Activated CD4-positive, alpha-beta memory T cell treated with anti-CD3 and anti-CD28 coated beads for 36 hours (primary cell): ENCODE results near the gene PARP14. TPM values are rescaled to one million over a fixed set of nuclear protein-coding genes. Genes with fewer than 3 reads are reported as not detected.
"Not testable (repeated sequence)": the region's sequence is repeated elsewhere in the genome, so short reads cannot be mapped to it uniquely, and the experiment has no call there.

Source experiments
- CTCF ChIA-PET: fragments of 350-600 bp; sonication (Branson Sonifier 250); formaldehyde crosslinking; loops from one replicate; lab custom pipeline; 2021; ENCODE audit warnings: antibody characterized with exemption, inconsistent platforms; lab: Charles Lee
- POLR2A ChIA-PET: fragments of 350-600 bp; sonication (Branson Sonifier 250); formaldehyde crosslinking; loops from one replicate; lab custom pipeline; 2021; ENCODE audit warnings: antibody characterized with exemption; lab: Charles Lee
- DNase-seq: peaks from one replicate; pipeline ENCODE4 v3.0.0-alpha.2; 2020
- H3K27ac Mint-ChIP-seq: one replicate; pipeline ENCODE4 v1.8.0; 2021; ENCODE audit warnings: mixed read lengths
- H3K27me3 Mint-ChIP-seq: one replicate; pipeline ENCODE4 v1.8.0; 2021; ENCODE audit warnings: mixed read lengths
- H3K36me3 Mint-ChIP-seq: one replicate; pipeline ENCODE4 v1.8.0; 2021; ENCODE audit warnings: mixed read lengths
- H3K4me1 Mint-ChIP-seq: one replicate; pipeline ENCODE4 v1.8.0; 2021; ENCODE audit warnings: low read depth, mixed read lengths
- H3K4me3 Mint-ChIP-seq: one replicate; pipeline ENCODE4 v1.8.0; 2021; ENCODE audit warnings: mild to moderate bottlenecking, mixed read lengths
- H3K9me3 Mint-ChIP-seq: one replicate; pipeline ENCODE4 v1.8.0; 2021; ENCODE audit warnings: mixed read lengths
- intact Hi-C: fragments of 100-400 bp; cut with micrococcal nuclease; formaldehyde crosslinking; loops from one replicate; pipeline ENCODE4 v1.15.1; 2023
- total RNA-seq, 2 experiments: library from RNA; stranded (reverse); gene quantifications; one replicate each; pipeline ENCODE4 v1.2.3, GENCODE V29; 2021

Gene PARP14
- total RNA-seq, 2 experiments from 2014 or later: 50.8 to 51.6 TPM

- POLR2A ChIA-PET: interaction anchor here (0.8 to 2.6 kb wide), 9 partner anchors 103 to 1134 kb away, joined by 3 to 16 read pairs (median 5); partner anchors contain the start of genes DTX3L, FAM162A, KPNA1 and PARP9
- intact Hi-C loops: loop anchor here (1.0 to 5.0 kb wide), 6 partner anchors 10 to 382 kb away; partner anchors contain the start of genes DTX3L and PARP9
- peaks cover 13% of the 10 kb centered on the region for H3K36me3 Mint-ChIP-seq
- DNase-seq: peak; percentile 90
- CTCF ChIA-PET: interaction anchor here (0.6 to 6.7 kb wide), 42 partner anchors 9 to 578 kb away, joined by 3 to 230 read pairs (median 4); partner anchors contain the start of genes DTX3L, FAM162A, HSPBAP1 and KPNA1
- H3K27me3 Mint-ChIP-seq: no peaks in the 10 kb centered on the region
- H3K9me3 Mint-ChIP-seq: peaks cover 3% of the 10 kb centered on the region
- H3K4me3 Mint-ChIP-seq: peak overlapping the region; percentile 99
- peaks cover 51% of the 10 kb centered on the region for H3K4me1 Mint-ChIP-seq
- peak overlapping the region; percentile 96 for H3K27ac Mint-ChIP-seq
These were observed 1.4 kb upstream of the PARP14 start for GRCh38 chr3:122679085-122679881.

GRCh38 chr3:122679882-122680474 is 661 bp upstream of the PARP14 start:
- peaks cover 2% of the 10 kb centered on the region for H3K9me3 Mint-ChIP-seq
- intact Hi-C loops: loop anchor here (1.0 to 10.0 kb wide), 11 partner anchors 11 to 1135 kb away; partner anchors contain the start of genes DTX3L, FAM162A, GOLGB1 and PARP9
- DNase-seq: peak; percentile 32
- H3K27me3 Mint-ChIP-seq: no peaks in the 10 kb centered on the region
- peak overlapping the region; percentile 96 for H3K27ac Mint-ChIP-seq
- ChIA-PET POLR2A (interaction anchor here (0.8 to 2.6 kb wide), 9 partner anchors 103 to 1135 kb away, joined by 3 to 16 read pairs (median 5); partner anchors contain the start of genes DTX3L, FAM162A, KPNA1 and PARP9), CTCF (interaction anchor here (0.6 to 6.7 kb wide), 35 partner anchors 8 to 579 kb away, joined by 3 to 230 read pairs (median 5); partner anchors contain the start of genes DTX3L, FAM162A, HSPBAP1 and KPNA1)
- peaks cover 52% of the 10 kb centered on the region for H3K4me1 Mint-ChIP-seq
- H3K36me3 Mint-ChIP-seq: peaks cover 14% of the 10 kb centered on the region
- H3K4me3 Mint-ChIP-seq: peak overlapping the region; percentile 99

GRCh38 chr3:122681284-122681973 is 790 bp downstream of the PARP14 start:
- CTCF ChIA-PET: interaction anchor here (0.6 to 6.7 kb wide), 8 partner anchors 93 to 298 kb away, joined by 3 to 230 read pairs (median 16); partner anchors contain the start of genes DTX3L, FAM162A, MIX23 and PARP15
- Mint-ChIP-seq H3K27ac (peak overlapping the region; percentile 96), H3K9me3 (no peaks in the 10 kb centered on the region), H3K4me1 (peaks cover 52% of the 10 kb centered on the region), H3K4me3 (peak overlapping the region; percentile 99), H3K27me3 (no peaks in the 10 kb centered on the region), H3K36me3 (peaks cover 17% of the 10 kb centered on the region)
- no peak for DNase-seq
- intact Hi-C loops: loop anchor here (2.0 to 10.0 kb wide), 5 partner anchors 224 to 1137 kb away; partner anchors contain the start of genes FAM162A, GOLGB1 and POLQ
- POLR2A ChIA-PET: interaction anchor here (0.6 to 1.5 kb wide), 3 partner anchors 113 to 117 kb away, joined by 3 to 5 read pairs (median 5); partner anchors contain the start of genes DTX3L and PARP9

GRCh38 chr3:122681974-122682409 is 1.4 kb downstream of the PARP14 start:
- no peaks in the 10 kb centered on the region for H3K9me3 Mint-ChIP-seq
- intact Hi-C loops: loop anchor here (2.0 to 10.0 kb wide), 5 partner anchors 225 to 1137 kb away; partner anchors contain the start of genes FAM162A, GOLGB1 and POLQ
- H3K27me3 Mint-ChIP-seq: no peaks in the 10 kb centered on the region
- H3K27ac Mint-ChIP-seq: peak overlapping the region; percentile 96
- CTCF ChIA-PET: interaction anchor here (0.6 to 6.7 kb wide), 5 partner anchors 106 to 289 kb away, joined by 3 to 230 read pairs (median 4); partner anchors contain the start of genes DTX3L and PARP9
- H3K4me1 Mint-ChIP-seq: peaks cover 56% of the 10 kb centered on the region
- H3K36me3 Mint-ChIP-seq: peaks cover 17% of the 10 kb centered on the region
- H3K4me3 Mint-ChIP-seq: peak overlapping the region; percentile 99
- DNase-seq: no peak
- POLR2A ChIA-PET: interaction anchor here (1.5 kb wide), 1 partner anchor 118 kb away, joined by 5 read pairs; the partner anchor contains the start of genes DTX3L and PARP9

- H3K27me3 Mint-ChIP-seq, DNase-seq, H3K27ac Mint-ChIP-seq, H3K9me3 Mint-ChIP-seq: not testable (repeated sequence)
- H3K36me3 Mint-ChIP-seq: peaks cover 17% of the 10 kb centered on the region
- H3K4me3 Mint-ChIP-seq: peak overlapping the region; percentile 14
- intact Hi-C loops: loop anchor here (5.0 to 10.0 kb wide), 4 partner anchors 226 to 1138 kb away; partner anchors contain the start of genes GOLGB1 and POLQ
- peaks cover 59% of the 10 kb centered on the region for H3K4me1 Mint-ChIP-seq
- ChIA-PET POLR2A (interaction anchor here (1.5 kb wide), 1 partner anchor 118 kb away, joined by 5 read pairs; the partner anchor contains the start of genes DTX3L and PARP9), CTCF (interaction anchor here (1.3 kb wide), 1 partner anchor 13 kb away, joined by 4 read pairs; no protein-coding TSS in a partner anchor)
These were observed 2.3 kb downstream of the PARP14 start for GRCh38 chr3:122682778-122683411.

- POLR2A ChIA-PET: interaction anchor here (0.6 to 1.2 kb wide), 4 partner anchors 10 to 937 kb away, joined by 3 to 4 read pairs (median 3); partner anchors contain the start of gene KPNA1
- Mint-ChIP-seq H3K4me3 (no peak overlapping the region), H3K9me3 (no peaks in the 10 kb centered on the region), H3K4me1 (peaks cover 31% of the 10 kb centered on the region), H3K27me3 (no peaks in the 10 kb centered on the region), H3K36me3 (peaks cover 25% of the 10 kb centered on the region), H3K27ac (no peak overlapping the region)
- CTCF ChIA-PET: interaction anchor here (1.3 to 2.0 kb wide), 2 partner anchors 9 to 126 kb away, joined by 3 to 15 read pairs; no protein-coding TSS in a partner anchor
- intact Hi-C loops: loop anchor here (10.0 kb wide), 1 partner anchor 1142 kb away; the partner anchor contains the start of gene POLQ
- no peak for DNase-seq
These were observed 6.7 kb downstream of the PARP14 start for GRCh38 chr3:122687298-122687697.

GRCh38 chr3:122688996-122689395 is 8.4 kb downstream of the PARP14 start:
- no peak overlapping the region for H3K27ac Mint-ChIP-seq
- H3K27me3 Mint-ChIP-seq: no peaks in the 10 kb centered on the region
- ChIA-PET POLR2A (no interaction called here), CTCF (interaction anchor here (0.7 to 2.0 kb wide), 2 partner anchors 9 to 10 kb away, joined by 3 to 15 read pairs; no protein-coding TSS in a partner anchor)
- intact Hi-C loops: loop anchor here (10.0 kb wide), 1 partner anchor 1144 kb away; the partner anchor contains the start of gene POLQ
- no peak for DNase-seq
- peaks cover 32% of the 10 kb centered on the region for H3K36me3 Mint-ChIP-seq
- H3K4me1 Mint-ChIP-seq: peaks cover 17% of the 10 kb centered on the region
- H3K9me3 Mint-ChIP-seq: no peaks in the 10 kb centered on the region
- no peak overlapping the region for H3K4me3 Mint-ChIP-seq

GRCh38 chr3:122689587-122689986 is 8.9 kb downstream of the PARP14 start:
- H3K27me3 Mint-ChIP-seq: no peaks in the 10 kb centered on the region
- POLR2A ChIA-PET: no interaction called here
- H3K4me1 Mint-ChIP-seq: peaks cover 12% of the 10 kb centered on the region
- H3K9me3 Mint-ChIP-seq: no peaks in the 10 kb centered on the region
- intact Hi-C loops: loop anchor here (10.0 kb wide), 1 partner anchor 1145 kb away; the partner anchor contains the start of gene POLQ
- H3K27ac Mint-ChIP-seq: no peak overlapping the region
- CTCF ChIA-PET: interaction anchor here (0.7 kb wide), 1 partner anchor 10 kb away, joined by 3 read pairs; no protein-coding TSS in a partner anchor
- no peak for DNase-seq
- no peak overlapping the region for H3K4me3 Mint-ChIP-seq
- peaks cover 35% of the 10 kb centered on the region for H3K36me3 Mint-ChIP-seq

GRCh38 chr3:122690096-122690495 is 9.5 kb downstream of the PARP14 start:
- POLR2A ChIA-PET: no interaction called here

GRCh38 chr3:122691195-122691594 is 10.6 kb downstream of the PARP14 start:
- ChIA-PET POLR2A (no interaction called here), CTCF (interaction anchor here (1.1 kb wide), 1 partner anchor 132 kb away, joined by 3 read pairs; no protein-coding TSS in a partner anchor)

More at GRCh38 chr3:122690096-122690495, 9.5 kb downstream of the PARP14 start:
- no peaks in the 10 kb centered on the region for H3K9me3 Mint-ChIP-seq
- no peak overlapping the region for H3K4me3 Mint-ChIP-seq
- peaks cover 16% of the 10 kb centered on the region for H3K4me1 Mint-ChIP-seq
- DNase-seq: no peak
- CTCF ChIA-PET: no interaction called here
- H3K27ac Mint-ChIP-seq: no peak overlapping the region
- intact Hi-C loops: no loop called here
- H3K36me3 Mint-ChIP-seq: peaks cover 37% of the 10 kb centered on the region
- H3K27me3 Mint-ChIP-seq: no peaks in the 10 kb centered on the region

More at GRCh38 chr3:122691195-122691594, 10.6 kb downstream of the PARP14 start:
- intact Hi-C loops: no loop called here
- Mint-ChIP-seq H3K9me3 (no peaks in the 10 kb centered on the region), H3K27ac (no peak overlapping the region), H3K4me3 (no peak overlapping the region), H3K27me3 (no peaks in the 10 kb centered on the region), H3K36me3 (peaks cover 40% of the 10 kb centered on the region), H3K4me1 (peaks cover 19% of the 10 kb centered on the region)
- DNase-seq: no peak
